T-cell (primary cell): ENCODE data around the gene ZNF521. TPM values are rescaled to one million over a fixed set of nuclear protein-coding genes. Genes with fewer than 3 reads are reported as not detected.

Experiments used
- ATAC-seq, 4 experiments: fragments of 200-7000 bp in 3 of 4; fragments of 150-1000 bp in 1 of 4; cut with Tn5 transposase; replicated peaks in 1 of 4; 1 replicate in 3 of 4; 2 replicates in 1 of 4; pipeline ENCODE4 v1.10.0; 2021; ENCODE audit warnings: moderate library complexity in 3 of 4, mild to moderate bottlenecking in 2 of 4, moderate number of reproducible peaks in 1 of 4
- CTCF ChIA-PET, 2 donors: fragments of 300-600 bp; sonication (Branson Sonifier 250); formaldehyde crosslinking; loops; one replicate each; lab custom pipeline; 2022; ENCODE audit warnings: antibody characterized with exemption in 2 of 2; lab: Charles Lee
- POLR2A ChIA-PET, 2 donors: fragments of 300-600 bp; sonication (Branson Sonifier 250); formaldehyde crosslinking; loops; one replicate each; lab custom pipeline; 2022; ENCODE audit warnings: antibody characterized with exemption in 2 of 2; lab: Charles Lee
- DNase-seq, 35 experiments: peaks; one replicate each; pipeline versions ENCODE4 v3.0.0 to v3.0.0-alpha.2; 2013 to 2023
- H3K27ac ChIP-seq: one replicate; pipeline ENCODE4 v1.5.1; 2013; ENCODE audit warnings: low read length
- H3K27me3 ChIP-seq, 2 experiments: replicated peaks in 1 of 2; 1 replicate in 1 of 2; 2 replicates in 1 of 2; pipeline versions ENCODE4 v1.6.1 to v1.7.0; 2013; ENCODE audit warnings: low read length in 1 of 2, mixed read lengths in 1 of 2; ENCODE audit not compliant: control insufficient read depth in 2 of 2, insufficient read depth in 2 of 2; ENCODE audit errors: extremely low read depth in 1 of 2
- H3K36me3 ChIP-seq, 2 donors: 1 replicate in 1 of 2; 2 replicates in 1 of 2; pipeline versions ENCODE4 v1.6.1 to v1.7.0; 2013; ENCODE audit warnings: low read length in 1 of 2; ENCODE audit not compliant: control insufficient read depth in 2 of 2, insufficient read depth in 1 of 2; ENCODE audit errors: extremely low read depth in 1 of 2
- H3K4me1 ChIP-seq, 2 experiments: 1 replicate in 1 of 2; 2 replicates in 1 of 2; pipeline versions ENCODE4 v1.6.1 to v1.7.0; 2013; ENCODE audit warnings: low read length in 2 of 2, mixed read lengths in 1 of 2; ENCODE audit not compliant: insufficient read depth in 2 of 2, control insufficient read depth in 1 of 2; ENCODE audit errors: extremely low read depth in 1 of 2
- H3K4me3 ChIP-seq, 2 donors: 1 replicate in 1 of 2; 2 replicates in 1 of 2; pipeline versions ENCODE4 v1.5.1 to v1.7.0; 2013; ENCODE audit warnings: mild to moderate bottlenecking in 2 of 2, low read length in 1 of 2, moderate library complexity in 1 of 2; ENCODE audit not compliant: control insufficient read depth in 1 of 2; ENCODE audit errors: extremely low read depth in 1 of 2
- H3K9me3 ChIP-seq: 2 replicates; pipeline ENCODE4 v1.7.0; 2013
- H3K27ac Mint-ChIP-seq, 2 donors: one replicate each; pipeline ENCODE4 v1.8.0; 2020 to 2021; ENCODE audit warnings: mild to moderate bottlenecking in 2 of 2, mixed read lengths in 2 of 2
- H3K27me3 Mint-ChIP-seq, 2 donors: one replicate each; pipeline ENCODE4 v1.8.0; 2021 to 2022; ENCODE audit warnings: mixed read lengths in 2 of 2
- H3K36me3 Mint-ChIP-seq: one replicate; pipeline ENCODE4 v1.8.0; 2021; ENCODE audit warnings: mixed read lengths
- H3K4me1 Mint-ChIP-seq, 3 donors: one replicate each; pipeline ENCODE4 v1.8.0; 2020 to 2022; ENCODE audit warnings: mixed read lengths in 3 of 3, mild to moderate bottlenecking in 1 of 3
- H3K4me3 Mint-ChIP-seq, 3 donors: one replicate each; pipeline ENCODE4 v1.8.0; 2020 to 2022; ENCODE audit warnings: mild to moderate bottlenecking in 3 of 3, mixed read lengths in 3 of 3, moderate library complexity in 3 of 3
- H3K9me3 Mint-ChIP-seq, 3 donors: one replicate each; pipeline ENCODE4 v1.8.0; 2020 to 2022; ENCODE audit warnings: mixed read lengths in 3 of 3
- WGBS: methylation state at CpG from one replicate; pipeline ENCODE4 v1.1.5; 2013; ENCODE audit warnings: missing lambda C conversion rate; ENCODE audit not compliant: insufficient coverage; 5-methylcytosine and 5-hydroxymethylcytosine counted together
- total RNA-seq, 35 experiments: library from RNA in 6 of 35; stranded (reverse) in 6 of 35; fragments of 120-200 nt in 1 of 35; gene quantifications; one replicate each; pipeline versions ENCODE4 v1.2.1 to v1.2.4 and lab custom pipeline; 2013 to 2026

ZNF521 gene
- total RNA-seq, 5 donors from 2014 or later (not counting 1 experiment from before 2014, with no cell fraction given) = 0.30 to 2.3 (median 1.4) TPM

GRCh38 chr18:25229920-25230319 lies 122.0 kb downstream of the ZNF521 start:
- Mint-ChIP-seq H3K27ac (no peak overlapping the region), H3K9me3 (no peaks in the 10 kb centered on the region), H3K36me3 (no peaks in the 10 kb centered on the region), H3K4me1 (no peaks in the 10 kb centered on the region), H3K4me3 (no peak overlapping the region), H3K27me3 (peaks cover 0 to 4% of the 10 kb centered on the region in 2 donors)
- no CpG with 5 or more reads among the region's 2 CpGs for WGBS
- Histone ChIP-seq H3K4me3 (no peak overlapping the region), H3K36me3 (no peaks in the 10 kb centered on the region), H3K9me3 (no peaks in the 10 kb centered on the region), H3K4me1 (no peaks in the 10 kb centered on the region), H3K27me3 (no peaks in the 10 kb centered on the region), H3K27ac (no peak overlapping the region)
- CTCF ChIA-PET = no interaction called here
- DNase-seq (no peak), ATAC-seq (no peak)
- POLR2A ChIA-PET = interaction anchor here in 1 of 2 donors (0.9 kb wide), 1 partner anchor 187 kb away, joined by 6 read pairs; no protein-coding TSS in a partner anchor

- CTCF ChIA-PET = no interaction called here
- peaks cover 0 to 4% of the 10 kb centered on the region in 2 donors for H3K27me3 Mint-ChIP-seq
- Histone ChIP-seq H3K4me1 (no peaks in the 10 kb centered on the region), H3K9me3 (no peaks in the 10 kb centered on the region), H3K27me3 (no peaks in the 10 kb centered on the region), H3K36me3 (no peaks in the 10 kb centered on the region), H3K27ac (no peak overlapping the region), H3K4me3 (no peak overlapping the region)
- H3K27ac Mint-ChIP-seq = no peak overlapping the region
- H3K4me3 Mint-ChIP-seq = no peak overlapping the region
- H3K36me3 Mint-ChIP-seq = no peaks in the 10 kb centered on the region
- H3K4me1 Mint-ChIP-seq = no peaks in the 10 kb centered on the region
- no peaks in the 10 kb centered on the region for H3K9me3 Mint-ChIP-seq
- no CpG with 5 or more reads among the region's 3 CpGs for WGBS
- POLR2A ChIA-PET = no interaction called here
- ATAC-seq (no peak), DNase-seq (no peak)
Measured at GRCh38 chr18:25229081-25229480, 122.9 kb downstream of the ZNF521 start.

- no peak for ATAC-seq
- POLR2A ChIA-PET = no interaction called here
- CTCF ChIA-PET = no interaction called here
- H3K27me3 Mint-ChIP-seq = peaks cover 0 to 4% of the 10 kb centered on the region in 2 donors
- H3K4me3 ChIP-seq = no peak overlapping the region
- no peaks in the 10 kb centered on the region for H3K27me3 ChIP-seq
- H3K4me3 Mint-ChIP-seq = no peak overlapping the region
- H3K36me3 ChIP-seq = no peaks in the 10 kb centered on the region
- H3K4me1 ChIP-seq = no peaks in the 10 kb centered on the region
- no CpG with 5 or more reads among the region's 1 CpG for WGBS
- H3K27ac Mint-ChIP-seq = no peak overlapping the region
- no peaks in the 10 kb centered on the region for H3K36me3 Mint-ChIP-seq
- H3K27ac ChIP-seq = no peak overlapping the region
- H3K9me3 Mint-ChIP-seq = no peaks in the 10 kb centered on the region
- H3K9me3 ChIP-seq = no peaks in the 10 kb centered on the region
- H3K4me1 Mint-ChIP-seq = no peaks in the 10 kb centered on the region
- DNase-seq = no peak
Measured at GRCh38 chr18:25228410-25228809, 123.6 kb downstream of the ZNF521 start.

- H3K27me3 Mint-ChIP-seq = no peaks in the 10 kb centered on the region
- ChIA-PET POLR2A (no interaction called here), CTCF (no interaction called here)
- H3K36me3 Mint-ChIP-seq = no peaks in the 10 kb centered on the region
- Histone ChIP-seq H3K9me3 (no peaks in the 10 kb centered on the region), H3K27me3 (no peaks in the 10 kb centered on the region), H3K4me3 (no peak overlapping the region), H3K27ac (no peak overlapping the region), H3K36me3 (no peaks in the 10 kb centered on the region), H3K4me1 (no peaks in the 10 kb centered on the region)
- no peaks in the 10 kb centered on the region for H3K9me3 Mint-ChIP-seq
- H3K27ac Mint-ChIP-seq = no peak overlapping the region
- no peak for DNase-seq
- no peaks in the 10 kb centered on the region for H3K4me1 Mint-ChIP-seq
- ATAC-seq = no peak
- WGBS = 68% methylated on average over 11 of the region's 12 CpGs
- no peak overlapping the region for H3K4me3 Mint-ChIP-seq
Measured at GRCh38 chr18:25225151-25225550, 126.8 kb downstream of the ZNF521 start.

- CTCF ChIA-PET = no interaction called here
- Mint-ChIP-seq H3K4me1 (no peaks in the 10 kb centered on the region), H3K27ac (no peak overlapping the region), H3K9me3 (no peaks in the 10 kb centered on the region), H3K4me3 (no peak overlapping the region), H3K36me3 (no peaks in the 10 kb centered on the region), H3K27me3 (no peaks in the 10 kb centered on the region)
- no peak overlapping the region for H3K4me3 ChIP-seq
- DNase-seq (no peak), ATAC-seq (no peak)
- H3K27ac ChIP-seq = no peak overlapping the region
- no peaks in the 10 kb centered on the region for H3K27me3 ChIP-seq
- no peaks in the 10 kb centered on the region for H3K4me1 ChIP-seq
- no peaks in the 10 kb centered on the region for H3K9me3 ChIP-seq
- POLR2A ChIA-PET = no interaction called here
- no peaks in the 10 kb centered on the region for H3K36me3 ChIP-seq
- 87% methylated on average over 17 of the region's 23 CpGs for WGBS
Measured at GRCh38 chr18:25223899-25224886, 127.8 kb downstream of the ZNF521 start.

- Mint-ChIP-seq H3K27ac (no peak overlapping the region), H3K4me3 (no peak overlapping the region), H3K27me3 (no peaks in the 10 kb centered on the region), H3K36me3 (no peaks in the 10 kb centered on the region), H3K9me3 (no peaks in the 10 kb centered on the region), H3K4me1 (no peaks in the 10 kb centered on the region)
- ChIA-PET POLR2A (interaction anchor here (0.6 to 0.7 kb wide), 2 partner anchors 8 to 91 kb away, joined by 4 to 5 read pairs; no protein-coding TSS in a partner anchor), CTCF (no interaction called here)
- Histone ChIP-seq H3K27me3 (no peaks in the 10 kb centered on the region), H3K4me3 (no peak overlapping the region), H3K4me1 (no peaks in the 10 kb centered on the region), H3K9me3 (no peaks in the 10 kb centered on the region), H3K27ac (no peak overlapping the region), H3K36me3 (no peaks in the 10 kb centered on the region)
- no peak for ATAC-seq
- WGBS = 40% methylated on average over 2 of the region's 2 CpGs
- DNase-seq = no peak
Measured at GRCh38 chr18:25223211-25223610, 128.8 kb downstream of the ZNF521 start.
